H9 (cell line): ENCODE measurements around the gene ASS1. TPM values are rescaled to one million over a fixed set of nuclear protein-coding genes. Genes with fewer than 3 reads are reported as not detected.

ENCODE experiments used
- DNase-seq: peaks from one replicate; pipeline ENCODE4 v3.0.0-alpha.2; 2017
- H2AFZ ChIP-seq: one replicate; pipeline ENCODE4 v1.6.1; 2013; ENCODE audit warnings: mild to moderate bottlenecking, low read length, control low read depth, moderate library complexity
- H2AK5ac ChIP-seq: 2 replicates; pipeline ENCODE4 v1.6.1; 2013; ENCODE audit warnings: low read length, control low read depth, mixed read lengths; ENCODE audit not compliant: insufficient read length
- H2BK120ac ChIP-seq: one replicate; pipeline ENCODE4 v1.6.1; 2013; ENCODE audit warnings: low read depth, mild to moderate bottlenecking, low read length, control low read depth, inconsistent platforms; ENCODE audit not compliant: poor library complexity, severe bottlenecking
- H2BK12ac ChIP-seq: 2 replicates; pipeline ENCODE4 v1.6.1; 2013; ENCODE audit warnings: low read length, control low read depth, mixed read lengths, low read depth; ENCODE audit not compliant: insufficient read length
- H2BK15ac ChIP-seq: 2 replicates; pipeline ENCODE4 v1.6.1; 2013; ENCODE audit warnings: low read depth, low read length, control low read depth
- H2BK20ac ChIP-seq: one replicate; pipeline ENCODE4 v1.6.1; 2013; ENCODE audit warnings: low read depth, mild to moderate bottlenecking, low read length, control low read depth, inconsistent platforms; ENCODE audit not compliant: poor library complexity, severe bottlenecking
- H2BK5ac ChIP-seq: 2 replicates; pipeline ENCODE4 v1.6.1; 2013; ENCODE audit warnings: low read length, control low read depth, mixed read lengths; ENCODE audit not compliant: insufficient read length
- H3K14ac ChIP-seq: 2 replicates; pipeline ENCODE4 v1.6.1; 2013; ENCODE audit warnings: low read length, control low read depth; ENCODE audit not compliant: insufficient read depth
- H3K18ac ChIP-seq: 2 replicates; pipeline ENCODE4 v1.6.1; 2013; ENCODE audit warnings: low read depth, mild to moderate bottlenecking, mixed read lengths, low read length, control low read depth; ENCODE audit not compliant: insufficient read length
- H3K23ac ChIP-seq: 2 replicates; pipeline ENCODE4 v1.6.1; 2013; ENCODE audit warnings: low read length, control low read depth, mixed read lengths, low read depth; ENCODE audit not compliant: insufficient read length
- H3K23me2 ChIP-seq: 2 replicates; pipeline ENCODE4 v1.6.1; 2013; ENCODE audit warnings: low read depth, mild to moderate bottlenecking, mixed read lengths, low read length, control low read depth; ENCODE audit not compliant: insufficient read length, poor library complexity, severe bottlenecking
- H3K27ac ChIP-seq: 2 replicates; pipeline ENCODE4 v1.5.1; 2013; ENCODE audit warnings: low read length, control low read depth, mixed read lengths, low read depth; ENCODE audit not compliant: insufficient read length
- H3K27me3 ChIP-seq: 2 replicates; pipeline ENCODE4 v1.6.1; 2013; ENCODE audit warnings: low read length, control low read depth, inconsistent platforms; ENCODE audit not compliant: insufficient read depth
- H3K4ac ChIP-seq: 2 replicates; pipeline ENCODE4 v1.6.1; 2013; ENCODE audit warnings: low read depth, mild to moderate bottlenecking, control low read depth, inconsistent platforms, low read length, moderate library complexity
- H3K4me1 ChIP-seq: 2 replicates; pipeline ENCODE4 v1.6.1; 2013; ENCODE audit warnings: low read length, control low read depth, inconsistent platforms; ENCODE audit not compliant: insufficient read depth
- H3K4me2 ChIP-seq: 2 replicates; pipeline ENCODE4 v1.6.1; 2013; ENCODE audit warnings: low read length, control low read depth, mixed read lengths; ENCODE audit not compliant: insufficient read length, insufficient read depth
- H3K56ac ChIP-seq: 2 replicates; pipeline ENCODE4 v1.6.1; 2013; ENCODE audit warnings: low read depth, mild to moderate bottlenecking, mixed read lengths, low read length, control low read depth; ENCODE audit not compliant: insufficient read length
- H3K79me1 ChIP-seq: 2 replicates; pipeline ENCODE4 v1.6.1; 2013; ENCODE audit warnings: low read depth, mild to moderate bottlenecking, moderate library complexity, low read length, control low read depth, inconsistent platforms; ENCODE audit not compliant: insufficient read depth, poor library complexity, severe bottlenecking
- H3K79me2 ChIP-seq: 2 replicates; pipeline ENCODE4 v1.6.1; 2013; ENCODE audit warnings: low read length, control low read depth, inconsistent platforms; ENCODE audit not compliant: insufficient read depth
- H3K9ac ChIP-seq: 2 replicates; pipeline ENCODE4 v1.6.1; 2013; ENCODE audit warnings: low read length, control low read depth, mixed read lengths; ENCODE audit not compliant: insufficient read length; ENCODE audit errors: extremely low read depth
- H3K9me3 ChIP-seq: one replicate; pipeline ENCODE4 v1.6.1; 2013; ENCODE audit warnings: low read depth, low read length, inconsistent platforms; ENCODE audit not compliant: control insufficient read depth
- H3T11ph ChIP-seq: one replicate; pipeline ENCODE4 v1.6.1; 2013; ENCODE audit warnings: mild to moderate bottlenecking, low read length, control low read depth, inconsistent platforms
- H4K20me1 ChIP-seq: one replicate; pipeline ENCODE4 v1.6.1; 2013; ENCODE audit not compliant: control insufficient read depth, insufficient read length, insufficient read depth
- H4K5ac ChIP-seq: 2 replicates; pipeline ENCODE4 v1.6.1; 2013; ENCODE audit warnings: low read depth, mild to moderate bottlenecking, mixed read lengths, low read length, control low read depth; ENCODE audit not compliant: insufficient read length
- H4K8ac ChIP-seq: replicated peaks from 2 replicates; pipeline ENCODE4 v1.6.1; 2013; ENCODE audit warnings: low read length, control low read depth, mixed read lengths, low read depth; ENCODE audit not compliant: insufficient read length
- H4K91ac ChIP-seq: 2 replicates; pipeline ENCODE4 v1.6.1; 2013; ENCODE audit warnings: low read depth, mild to moderate bottlenecking, moderate library complexity, mixed read lengths, low read length, control low read depth; ENCODE audit not compliant: insufficient read length
- H3K27ac Mint-ChIP-seq, 3 experiments: 2 replicates in 2 of 3; 3 replicates in 1 of 3; pipeline ENCODE4 v1.8.0; 2020 to 2021; ENCODE audit warnings: mixed read lengths in 3 of 3, mild to moderate bottlenecking in 1 of 3, moderate library complexity in 1 of 3
- H3K27me3 Mint-ChIP-seq: 2 replicates; pipeline ENCODE4 v1.8.0; 2021; ENCODE audit warnings: low read depth, mild to moderate bottlenecking, moderate library complexity, mixed read lengths
- H3K36me3 Mint-ChIP-seq, 3 experiments: 2 replicates in 2 of 3; 3 replicates in 1 of 3; pipeline ENCODE4 v1.8.0; 2020 to 2021; ENCODE audit warnings: low read depth in 3 of 3, mixed read lengths in 3 of 3; ENCODE audit not compliant: insufficient read depth in 1 of 3
- H3K4me1 Mint-ChIP-seq, 2 experiments: 2 replicates each; pipeline ENCODE4 v1.8.0; 2020; ENCODE audit warnings: mixed read lengths in 2 of 2
- H3K4me3 Mint-ChIP-seq, 2 experiments: 2 replicates in 1 of 2; 3 replicates in 1 of 2; pipeline ENCODE4 v1.8.0; 2020 to 2021; ENCODE audit warnings: mild to moderate bottlenecking in 2 of 2, mixed read lengths in 2 of 2, moderate library complexity in 1 of 2
- H3K9me3 Mint-ChIP-seq, 2 experiments: 2 replicates in 1 of 2; 3 replicates in 1 of 2; pipeline ENCODE4 v1.8.0; 2020; ENCODE audit warnings: mild to moderate bottlenecking in 2 of 2, mixed read lengths in 2 of 2, moderate library complexity in 1 of 2
- CTCF ChIP-seq: fragments of 200-600 bp; sonication (generic); conservative IDR thresholded peaks from 3 replicates; pipeline ENCODE4 v1.8.0; 2021; ENCODE audit warnings: antibody characterized with exemption, mild to moderate bottlenecking
- WGBS: extraction: QIAGEN DNeasy Blood & Tissue Kit; methylation state at CpG from one replicate; pipeline ENCODE4 v1.1.7; 2013; ENCODE audit warnings: missing lambda C conversion rate, low lambda C conversion rate, mixed read lengths; ENCODE audit not compliant: insufficient read length; ENCODE audit errors: extremely low coverage; 5-methylcytosine and 5-hydroxymethylcytosine counted together
- total RNA-seq: library from RNA; stranded (reverse); gene quantifications from 2 replicates; pipeline ENCODE4 v1.2.1, GENCODE V29; 2021

Gene ASS1
- total RNA-seq, 1 experiment from 2014 or later, result 118 TPM

- no peak overlapping the region for H4K91ac ChIP-seq
- no peak for DNase-seq
- Mint-ChIP-seq H3K36me3 (peaks cover 4 to 13% (median 9%) of the 10 kb centered on the region in 3 experiments), H3K27me3 (no peaks in the 10 kb centered on the region), H3K4me3 (no peak overlapping the region), H3K4me1 (peaks cover 0 to 6% of the 10 kb centered on the region in 2 experiments; a peak in 2 of 4 replicates), H3K9me3 (no peaks in the 10 kb centered on the region), H3K27ac (peak overlapping the region in 2 of 3 experiments; percentile 39 to 48; a peak in 2 of 7 replicates)
- no peak overlapping the region for H4K5ac ChIP-seq
- H3K56ac ChIP-seq, result no peak overlapping the region
- no peaks in the 10 kb centered on the region for H3K23me2 ChIP-seq
- no peak overlapping the region for H2BK5ac ChIP-seq
- no peak overlapping the region; the same call in 1 of the 2 replicates for H3K14ac ChIP-seq
- no peak for TF ChIP-seq CTCF
- H3K18ac ChIP-seq, result no peak overlapping the region
- H3K4ac ChIP-seq, result no peak overlapping the region
- H3K27me3 ChIP-seq, result no peaks in the 10 kb centered on the region
- H3K4me2 ChIP-seq, result no peak overlapping the region
- H3K27ac ChIP-seq, result no peak overlapping the region
- no peak overlapping the region for H2AFZ ChIP-seq
- H2BK12ac ChIP-seq, result no peak overlapping the region
- H4K20me1 ChIP-seq, result no peaks in the 10 kb centered on the region
- H3K79me1 ChIP-seq, result no peaks in the 10 kb centered on the region
- H3K9ac ChIP-seq, result no peak overlapping the region
- no peak overlapping the region for H3K23ac ChIP-seq
- no peak overlapping the region for H2BK20ac ChIP-seq
- no peak overlapping the region for H4K8ac ChIP-seq
- no peaks in the 10 kb centered on the region for H3K4me1 ChIP-seq
- no peak overlapping the region for H3T11ph ChIP-seq
- no peak overlapping the region for H2BK15ac ChIP-seq
- no peak overlapping the region for H2BK120ac ChIP-seq
- no peaks in the 10 kb centered on the region for H3K79me2 ChIP-seq
- no peak overlapping the region for H2AK5ac ChIP-seq
- no peaks in the 10 kb centered on the region for H3K9me3 ChIP-seq
- WGBS, result no CpG with 5 or more reads among the region's 8 CpGs
Measured at GRCh38 chr9:130399768-130400167, 45.0 kb upstream of the ASS1 start.
